NCI-H1930 (cell line): ENCODE results near the gene GNG3.
"Not testable (repeated sequence)": the region's sequence is repeated elsewhere in the genome, so short reads cannot be mapped to it uniquely, and the experiment has no call there.

Experiments
- DNase-seq, 2 experiments: peaks; one replicate each; lab custom pipeline; 2025; lab: John Stamatoyannopoulos, UW

Gene GNG3

GRCh38 chr11:62716816-62717215 is 9.3 kb downstream of the GNG3 start:
- no peak for DNase-seq

GRCh38 chr11:62719302-62719978 is 12.0 kb downstream of the GNG3 start:
- no peak for DNase-seq

- no peak for DNase-seq
Observed at GRCh38 chr11:62721994-62722393, 14.5 kb downstream of the GNG3 start.

- DNase-seq, result no peak
Observed at GRCh38 chr11:62724171-62724570, 16.7 kb downstream of the GNG3 start.

GRCh38 chr11:62725646-62726045 is 18.2 kb downstream of the GNG3 start:
- no peak for DNase-seq

GRCh38 chr11:62726156-62726914 is 18.9 kb downstream of the GNG3 start:
- DNase-seq, result no peak

GRCh38 chr11:62726915-62727164 is 19.4 kb downstream of the GNG3 start:
- DNase-seq, result no peak

GRCh38 chr11:62727165-62727871 is 19.8 kb downstream of the GNG3 start, which contains the start of gene HNRNPUL2:
TSS of gene HNRNPUL2 (minus strand) at chr11:62727457. CDS start at chr11:62727156, 301 bp downstream.
- DNase-seq, result peak; percentile 99

- DNase-seq, result peak; percentile 96 to 98
Observed at GRCh38 chr11:62727872-62728170, 20.3 kb downstream of the GNG3 start.

- DNase-seq, result peak; percentile 76 to 82
Observed at GRCh38 chr11:62728171-62728988, 20.9 kb downstream of the GNG3 start, which contains the start of gene TTC9C. TSS of gene TTC9C (plus strand) at chr11:62728486. CDS start at chr11:62728849, 363 bp downstream.

- not testable (repeated sequence) for DNase-seq
Observed at GRCh38 chr11:62730076-62730475, 22.6 kb downstream of the GNG3 start.

- no peak for DNase-seq
Observed at GRCh38 chr11:62732830-62733229, 25.4 kb downstream of the GNG3 start.

- no peak for DNase-seq
Observed at GRCh38 chr11:62737196-62737595, 29.7 kb downstream of the GNG3 start.

GRCh38 chr11:62747475-62748160 is 40.1 kb downstream of the GNG3 start:
- no peak for DNase-seq

- not testable (repeated sequence) for DNase-seq
Observed at GRCh38 chr11:62749931-62750330, 42.5 kb downstream of the GNG3 start.

- no peak for DNase-seq
Observed at GRCh38 chr11:62752177-62752785, 44.8 kb downstream of the GNG3 start.

GRCh38 chr11:62752994-62753735 is 45.7 kb downstream of the GNG3 start:
- no peak for DNase-seq

- DNase-seq, result peak; percentile 97 to 98
Observed at GRCh38 chr11:62753736-62754603, 46.5 kb downstream of the GNG3 start, which contains the start of gene ZBTB3. TSS of gene ZBTB3 (minus strand) at chr11:62754160. CDS start at chr11:62753664, 496 bp downstream.

- no peak for DNase-seq
Observed at GRCh38 chr11:62755086-62755615, 47.7 kb downstream of the GNG3 start.
